MM.1S (cell line): ENCODE results near the gene PTPRA.

ENCODE experiments used
- DNase-seq: peaks from one replicate; pipeline ENCODE4 v3.0.0-alpha.2; 2015
- H2AFZ ChIP-seq: fragments of 300-600 bp; sonication (generic); 2 replicates; pipeline ENCODE4 v1.6.0; 2016; ENCODE audit warnings: antibody characterized with exemption, low read length
- H3F3A ChIP-seq: fragments of 300-600 bp; sonication (generic); 2 replicates; pipeline ENCODE4 v1.6.1; 2016; ENCODE audit warnings: mild to moderate bottlenecking, antibody characterized with exemption, low read length, moderate library complexity, mixed read lengths; ENCODE audit not compliant: insufficient read depth
- H3K27ac ChIP-seq: fragments of 300-600 bp; sonication (generic); 2 replicates; pipeline ENCODE4 v1.5.1; 2016; ENCODE audit warnings: mild to moderate bottlenecking, low read length
- H3K27me3 ChIP-seq: fragments of 300-600 bp; sonication (generic); replicated peaks from 2 replicates; pipeline ENCODE4 v1.6.0; 2016; ENCODE audit warnings: low read length; ENCODE audit not compliant: insufficient read depth
- H3K36me3 ChIP-seq: fragments of 300-600 bp; sonication (generic); replicated peaks from 2 replicates; pipeline ENCODE4 v1.6.1; 2016; ENCODE audit warnings: mild to moderate bottlenecking, low read length, mixed read lengths; ENCODE audit not compliant: insufficient read depth
- H3K4me1 ChIP-seq: fragments of 300-600 bp; sonication (generic); 2 replicates; pipeline ENCODE4 v1.6.1; 2016; ENCODE audit warnings: low read length, mixed read lengths
- H3K4me2 ChIP-seq: fragments of 300-600 bp; sonication (generic); 2 replicates; pipeline ENCODE4 v1.6.0; 2016; ENCODE audit warnings: low read depth, low read length
- H3K4me3 ChIP-seq: fragments of 300-600 bp; sonication (generic); 2 replicates; pipeline ENCODE4 v1.5.1; 2016; ENCODE audit warnings: low read length, mixed read lengths
- H3K79me2 ChIP-seq: fragments of 300-600 bp; sonication (generic); 2 replicates; pipeline ENCODE4 v1.6.1; 2016; ENCODE audit warnings: mixed run types, low read length, mixed read lengths
- H3K9ac ChIP-seq: fragments of 300-600 bp; sonication (generic); 2 replicates; pipeline ENCODE4 v1.6.1; 2016; ENCODE audit warnings: low read length, mixed read lengths
- H3K9me2 ChIP-seq: fragments of 300-600 bp; sonication (generic); replicated peaks from 2 replicates; pipeline ENCODE4 v1.6.1; 2016; ENCODE audit warnings: mild to moderate bottlenecking, low read length, mixed read lengths; ENCODE audit not compliant: insufficient read depth
- H3K9me3 ChIP-seq: fragments of 300-600 bp; sonication (generic); replicated peaks from 2 replicates; pipeline ENCODE4 v1.6.1; 2016; ENCODE audit warnings: mild to moderate bottlenecking, low read length, mixed read lengths; ENCODE audit not compliant: insufficient read depth
- H4K20me1 ChIP-seq: fragments of 300-600 bp; sonication (generic); 2 replicates; pipeline ENCODE4 v1.6.1; 2016; ENCODE audit warnings: mild to moderate bottlenecking, low read length, moderate library complexity, mixed read lengths; ENCODE audit not compliant: insufficient read depth
- EZH2 ChIP-seq: fragments of 300-600 bp; sonication (generic); optimal IDR thresholded peaks from 2 replicates; pipeline ENCODE3; 2017; ENCODE audit warnings: low read depth, mild to moderate bottlenecking, antibody characterized with exemption, low read length, mixed read lengths
- EZH2phosphoT487 ChIP-seq: fragments of 300-600 bp; sonication (generic); IDR thresholded peaks from 2 replicates; pipeline ENCODE4 v1.6.1; 2018; ENCODE audit warnings: antibody characterized with exemption, low read length
- TF ChIP-seq, protein P1 (sequence below): fragments of 300-600 bp; sonication (generic); IDR thresholded peaks from 2 replicates; pipeline ENCODE4 v1.5.1; 2016; ENCODE audit warnings: antibody characterized with exemption, low read length, mixed read lengths

PTPRA gene

DNA sequence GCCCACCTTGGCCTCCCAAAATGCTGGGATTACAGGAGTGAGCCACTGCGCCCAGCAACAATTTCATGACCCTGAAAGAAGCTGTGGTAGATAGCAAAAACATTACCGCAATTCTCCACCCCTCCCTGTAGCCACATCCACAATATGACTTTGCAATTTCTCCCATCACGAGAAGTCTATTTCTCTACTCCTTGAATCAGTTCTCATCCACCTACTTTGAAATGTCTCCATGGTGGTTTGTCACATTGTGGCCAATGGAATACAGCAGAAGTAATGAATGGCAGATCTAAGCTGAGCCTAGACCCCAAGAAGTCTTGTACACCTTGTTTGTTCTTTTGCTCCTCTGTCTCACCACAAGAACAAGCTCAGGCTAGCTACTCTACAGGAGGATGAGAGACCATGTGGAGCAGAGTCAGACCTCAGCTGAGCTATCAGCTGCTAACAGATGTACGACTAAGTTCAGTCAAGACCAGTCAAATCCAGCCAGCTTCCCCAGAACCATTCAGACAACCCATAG lies 204.4 kb downstream of the PTPRA start:
- TF ChIP-seq EZH2 (no peak), EZH2phosphoT487 (no peak)
- TF ChIP-seq, protein P1, sequence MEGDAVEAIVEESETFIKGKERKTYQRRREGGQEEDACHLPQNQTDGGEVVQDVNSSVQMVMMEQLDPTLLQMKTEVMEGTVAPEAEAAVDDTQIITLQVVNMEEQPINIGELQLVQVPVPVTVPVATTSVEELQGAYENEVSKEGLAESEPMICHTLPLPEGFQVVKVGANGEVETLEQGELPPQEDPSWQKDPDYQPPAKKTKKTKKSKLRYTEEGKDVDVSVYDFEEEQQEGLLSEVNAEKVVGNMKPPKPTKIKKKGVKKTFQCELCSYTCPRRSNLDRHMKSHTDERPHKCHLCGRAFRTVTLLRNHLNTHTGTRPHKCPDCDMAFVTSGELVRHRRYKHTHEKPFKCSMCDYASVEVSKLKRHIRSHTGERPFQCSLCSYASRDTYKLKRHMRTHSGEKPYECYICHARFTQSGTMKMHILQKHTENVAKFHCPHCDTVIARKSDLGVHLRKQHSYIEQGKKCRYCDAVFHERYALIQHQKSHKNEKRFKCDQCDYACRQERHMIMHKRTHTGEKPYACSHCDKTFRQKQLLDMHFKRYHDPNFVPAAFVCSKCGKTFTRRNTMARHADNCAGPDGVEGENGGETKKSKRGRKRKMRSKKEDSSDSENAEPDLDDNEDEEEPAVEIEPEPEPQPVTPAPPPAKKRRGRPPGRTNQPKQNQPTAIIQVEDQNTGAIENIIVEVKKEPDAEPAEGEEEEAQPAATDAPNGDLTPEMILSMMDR = no peak
- DNase-seq = no peak
- no peak overlapping the region for H3K4me2 ChIP-seq

DNA sequence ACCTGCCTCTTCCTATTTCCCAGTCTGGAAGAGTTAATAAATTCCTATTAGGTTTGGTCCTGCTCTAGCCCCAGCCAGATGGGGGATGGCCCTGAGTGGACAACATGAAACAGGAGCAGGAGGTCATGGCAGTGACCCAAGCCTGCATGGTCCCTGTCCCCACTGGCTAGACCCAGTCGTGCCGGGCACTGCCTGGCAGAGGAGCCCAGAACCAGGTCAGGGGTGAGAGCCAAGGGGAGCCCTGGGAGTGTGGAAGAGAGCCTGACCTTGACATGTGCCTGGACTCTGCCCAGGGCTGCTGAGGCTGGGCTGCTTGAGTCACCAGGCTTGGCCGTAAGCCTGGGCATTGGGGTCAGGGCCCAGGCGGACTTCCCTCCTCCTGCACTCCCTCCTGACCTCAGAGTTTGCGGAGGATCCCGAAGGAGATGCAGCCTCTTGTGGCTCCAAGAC lies 207.7 kb downstream of the PTPRA start:
- Histone ChIP-seq H3K27me3 (peaks cover 32% of the 10 kb centered on the region), H3K9ac (no peak overlapping the region), H3K4me3 (no peak overlapping the region), H3K27ac (no peak overlapping the region), H3K4me2 (no peak overlapping the region), H3K79me2 (no peaks in the 10 kb centered on the region), H2AFZ (no peak overlapping the region), H3K36me3 (no peaks in the 10 kb centered on the region), H3K9me2 (no peaks in the 10 kb centered on the region), H3F3A (no peaks in the 10 kb centered on the region), H4K20me1 (no peaks in the 10 kb centered on the region), H3K9me3 (no peaks in the 10 kb centered on the region), H3K4me1 (no peaks in the 10 kb centered on the region)
- TF ChIP-seq, protein P1 = no peak
- TF ChIP-seq EZH2phosphoT487 (no peak), EZH2 (no peak)
- DNase-seq = no peak

More for the DNA sequence above, 204.4 kb downstream of the PTPRA start:
- Histone ChIP-seq H3K79me2 (no peaks in the 10 kb centered on the region), H3K9me3 (no peaks in the 10 kb centered on the region), H3K36me3 (no peaks in the 10 kb centered on the region), H2AFZ (no peak overlapping the region), H3K4me1 (peaks cover 9% of the 10 kb centered on the region; the same call in 1 of the 2 replicates), H3K4me3 (no peak overlapping the region), H3K27me3 (peaks cover 13% of the 10 kb centered on the region), H3F3A (no peaks in the 10 kb centered on the region), H3K9me2 (no peaks in the 10 kb centered on the region), H3K9ac (no peak overlapping the region), H3K27ac (no peak overlapping the region), H4K20me1 (no peaks in the 10 kb centered on the region)

DNA sequence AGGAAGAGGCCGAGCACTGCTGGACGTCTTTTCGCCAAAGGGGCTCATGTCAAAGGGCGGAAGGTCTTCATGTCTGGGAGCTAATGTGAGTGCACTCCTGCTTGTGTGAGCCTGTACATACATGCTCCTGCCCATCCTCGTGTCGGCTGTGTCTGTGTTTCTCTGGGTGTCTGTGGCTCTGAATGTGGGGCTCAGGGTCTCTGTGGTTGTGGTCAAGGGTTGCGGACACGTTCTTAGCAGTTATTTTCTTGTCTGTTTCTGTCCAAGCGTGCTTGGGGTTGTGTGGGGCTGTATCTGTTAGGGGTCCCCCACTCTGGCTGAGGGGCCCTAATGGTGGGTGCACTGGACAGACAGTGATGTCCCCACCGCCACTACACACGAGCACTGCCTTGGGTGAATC lies 208.4 kb downstream of the PTPRA start:
- Histone ChIP-seq H3K79me2 (no peaks in the 10 kb centered on the region), H3K9me3 (no peaks in the 10 kb centered on the region), H2AFZ (no peak overlapping the region), H3K4me2 (no peak overlapping the region), H3K4me1 (no peaks in the 10 kb centered on the region), H3K9me2 (no peaks in the 10 kb centered on the region), H3K27me3 (peaks cover 32% of the 10 kb centered on the region), H4K20me1 (no peaks in the 10 kb centered on the region), H3K4me3 (no peak overlapping the region), H3K9ac (no peak overlapping the region), H3K27ac (no peak overlapping the region), H3K36me3 (no peaks in the 10 kb centered on the region), H3F3A (no peaks in the 10 kb centered on the region)
- TF ChIP-seq EZH2phosphoT487 (no peak), EZH2 (no peak)
- TF ChIP-seq, protein P1 = no peak
- DNase-seq = no peak
